Stromal cell of bone marrow (primary cell): ENCODE data around the gene TFB1M.
"Not testable (repeated sequence)": the region's sequence is repeated elsewhere in the genome, so short reads cannot be mapped to it uniquely, and the experiment has no call there.

Source experiments
- DNase-seq: peaks from one replicate; pipeline ENCODE4 v3.0.0-alpha.2; 2012; ENCODE audit warnings: low read depth

Gene TFB1M

GRCh38 chr6:155329460-155330132 lies 15.3 kb upstream of the TFB1M start:
- DNase-seq, result no peak

GRCh38 chr6:155328539-155329459 lies 14.5 kb upstream of the TFB1M start:
- no peak for DNase-seq

GRCh38 chr6:155328074-155328538 lies 13.8 kb upstream of the TFB1M start:
- DNase-seq, result no peak

GRCh38 chr6:155327326-155328073 lies 13.2 kb upstream of the TFB1M start:
- DNase-seq, result peak; percentile 52

GRCh38 chr6:155325700-155326516 lies 11.6 kb upstream of the TFB1M start:
- no peak for DNase-seq

GRCh38 chr6:155324993-155325392 lies 10.7 kb upstream of the TFB1M start:
- DNase-seq, result no peak

GRCh38 chr6:155324172-155324571 lies 9.9 kb upstream of the TFB1M start:
- no peak for DNase-seq

- DNase-seq, result no peak
Measured at GRCh38 chr6:155319902-155320301, 5.6 kb upstream of the TFB1M start.

GRCh38 chr6:155317186-155317585 lies 2.9 kb upstream of the TFB1M start:
- no peak for DNase-seq

GRCh38 chr6:155316419-155316818 lies 2.1 kb upstream of the TFB1M start:
- DNase-seq, result no peak

- DNase-seq, result no peak
Measured at GRCh38 chr6:155315516-155315871, 1.2 kb upstream of the TFB1M start.

GRCh38 chr6:155314773-155315515 lies 660 bp upstream of the TFB1M start:
- peak; percentile 77 for DNase-seq

- DNase-seq, result no peak
Measured at GRCh38 chr6:155313602-155314091, 637 bp downstream of the TFB1M start.

- DNase-seq, result not testable (repeated sequence)
Measured at GRCh38 chr6:155312950-155313349, 1.3 kb downstream of the TFB1M start.

GRCh38 chr6:155311583-155311982 lies 2.7 kb downstream of the TFB1M start:
- no peak for DNase-seq

- no peak for DNase-seq
Measured at GRCh38 chr6:155311086-155311485, 3.2 kb downstream of the TFB1M start.

GRCh38 chr6:155310596-155310995 lies 3.7 kb downstream of the TFB1M start:
- DNase-seq, result no peak

- no peak for DNase-seq
Measured at GRCh38 chr6:155309150-155309549, 5.1 kb downstream of the TFB1M start.

GRCh38 chr6:155306958-155307357 lies 7.3 kb downstream of the TFB1M start:
- no peak for DNase-seq

- no peak for DNase-seq
Measured at GRCh38 chr6:155303361-155303870, 10.9 kb downstream of the TFB1M start.

GRCh38 chr6:155301867-155302266 lies 12.4 kb downstream of the TFB1M start:
- DNase-seq, result peak; percentile 18
